Activated T-cell treated with anti-CD3 and anti-CD28 coated beads, Interleukin-2, amount 50 U/mL, for 24 hours (primary cell): Measurements from ENCODE around the gene PDE2A.

Experiments used
- DNase-seq: peaks from one replicate; pipeline ENCODE4 v3.0.0-alpha.2; 2020
- H3K27ac Mint-ChIP-seq: 2 replicates; pipeline ENCODE4 v1.8.0; 2020; ENCODE audit warnings: mild to moderate bottlenecking, mixed read lengths
- H3K27me3 Mint-ChIP-seq: 2 replicates; pipeline ENCODE4 v1.8.0; 2020; ENCODE audit warnings: mixed read lengths
- H3K36me3 Mint-ChIP-seq: 2 replicates; pipeline ENCODE4 v1.8.0; 2020; ENCODE audit warnings: low read depth, mixed read lengths
- H3K4me1 Mint-ChIP-seq: 2 replicates; pipeline ENCODE4 v1.8.0; 2020; ENCODE audit warnings: low read depth, mixed read lengths
- H3K4me3 Mint-ChIP-seq: 2 replicates; pipeline ENCODE4 v1.8.0; 2020; ENCODE audit warnings: mild to moderate bottlenecking, moderate library complexity, mixed read lengths
- H3K9me3 Mint-ChIP-seq: 2 replicates; pipeline ENCODE4 v1.8.0; 2020; ENCODE audit warnings: mixed read lengths

The PDE2A gene

DNA sequence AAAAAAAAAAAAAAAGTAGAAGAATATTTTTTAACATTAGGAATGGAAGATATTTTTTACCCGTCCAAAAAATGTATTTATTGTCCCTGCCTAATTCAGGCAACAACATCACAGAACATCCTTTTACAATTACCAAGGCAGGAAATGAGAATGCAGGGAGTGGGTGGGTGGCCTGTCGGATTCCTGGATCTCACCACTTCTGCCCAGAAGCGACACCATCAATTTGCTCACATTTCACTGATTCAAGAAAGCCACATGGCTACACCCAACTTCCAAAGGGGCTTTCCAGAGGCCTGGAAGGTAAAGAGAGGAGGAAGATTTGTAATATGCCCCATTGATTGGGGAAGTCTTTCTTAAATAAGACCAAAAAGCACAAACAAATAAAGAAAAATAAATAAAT, 146.1 kb downstream of the PDE2A start:
- Mint-ChIP-seq H3K27ac (no peak overlapping the region), H3K4me3 (no peak overlapping the region), H3K36me3 (no peaks in the 10 kb centered on the region), H3K9me3 (no peaks in the 10 kb centered on the region), H3K27me3 (peaks cover 11% of the 10 kb centered on the region), H3K4me1 (peaks cover 2% of the 10 kb centered on the region)
- DNase-seq, result no peak
